ENCODE data around the gene CDC42BPB.

CDC42BPB gene

DNA sequence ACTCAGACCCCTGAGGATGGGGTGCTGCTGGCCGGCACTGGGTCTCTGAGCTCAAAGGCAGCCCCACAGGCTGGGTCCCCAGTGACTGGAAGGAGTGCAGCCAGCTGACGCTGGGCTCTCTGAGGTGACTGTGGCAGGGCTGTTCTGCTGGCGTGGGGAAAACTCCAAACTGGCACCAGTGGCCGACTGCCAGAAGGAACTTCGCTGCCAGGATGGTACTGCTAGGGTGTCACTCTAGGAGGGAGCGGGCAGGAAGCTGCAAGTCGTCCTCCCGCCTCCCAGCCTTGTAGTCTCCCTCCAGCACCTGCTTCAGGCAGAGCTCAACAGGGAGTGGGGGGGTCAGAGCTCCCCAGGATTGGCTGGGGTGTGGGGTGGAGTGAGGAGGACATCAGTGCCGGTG is 41.3 kb downstream of the CDC42BPB start:
- DNase-seq (ENCODE audit: low read depth) = no peak

DNA sequence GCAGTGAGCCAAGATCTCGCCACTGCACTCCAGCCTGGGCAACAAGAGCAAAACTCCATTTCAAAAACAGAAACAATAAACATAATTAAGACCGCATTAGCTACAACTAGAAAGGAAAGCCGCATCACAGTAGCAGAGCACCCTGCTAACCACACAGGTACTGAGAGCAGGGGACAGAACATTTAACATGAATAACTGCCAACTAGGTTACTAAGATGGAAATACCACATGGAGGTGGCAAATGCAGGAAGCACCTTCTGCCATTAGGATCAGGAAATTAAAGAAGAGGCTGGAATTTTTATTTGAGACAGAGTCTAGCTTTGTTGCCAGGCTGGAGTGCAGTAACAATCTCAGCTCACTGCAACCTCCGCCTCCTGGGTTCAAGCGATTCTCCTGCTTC is 41.9 kb downstream of the CDC42BPB start:
- no peak for DNase-seq (ENCODE audit: low read depth)

DNA sequence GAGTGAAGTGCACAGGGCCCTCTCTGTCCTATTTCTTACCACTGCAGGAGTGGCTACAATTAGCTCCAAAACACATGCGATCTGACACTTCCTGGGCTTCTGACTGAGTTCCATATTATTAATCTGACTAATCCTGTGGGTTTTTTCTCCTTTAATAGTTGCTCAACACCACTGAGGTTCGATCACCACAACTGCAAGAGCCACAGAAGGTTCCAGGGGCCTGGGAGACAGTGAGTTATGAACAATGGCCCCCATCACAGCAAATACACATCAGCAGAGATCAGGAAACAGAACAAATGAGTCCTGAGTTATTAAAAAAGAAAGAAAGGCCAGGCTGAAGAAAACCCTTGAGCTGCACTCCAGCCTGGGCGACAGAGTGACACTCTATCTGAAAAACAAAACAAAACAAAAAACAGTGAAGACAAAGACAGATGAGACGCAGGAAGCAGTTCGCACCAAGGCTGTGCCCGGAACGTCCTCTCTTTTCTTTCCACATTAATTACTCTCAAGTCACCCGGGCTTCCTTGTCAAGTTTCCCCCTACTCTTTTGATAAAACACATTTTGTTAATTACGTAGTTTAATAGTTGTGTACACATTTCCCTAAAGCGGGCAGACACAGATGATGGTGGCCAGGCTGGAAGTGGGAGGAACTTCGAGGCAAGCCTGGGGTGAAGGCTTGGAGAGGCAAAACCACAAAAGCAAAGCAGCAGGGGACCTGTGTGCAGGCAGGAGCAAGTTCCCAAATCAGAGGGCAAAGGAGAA is 42.7 kb downstream of the CDC42BPB start:
- no peak for DNase-seq (ENCODE audit: low read depth)

DNA sequence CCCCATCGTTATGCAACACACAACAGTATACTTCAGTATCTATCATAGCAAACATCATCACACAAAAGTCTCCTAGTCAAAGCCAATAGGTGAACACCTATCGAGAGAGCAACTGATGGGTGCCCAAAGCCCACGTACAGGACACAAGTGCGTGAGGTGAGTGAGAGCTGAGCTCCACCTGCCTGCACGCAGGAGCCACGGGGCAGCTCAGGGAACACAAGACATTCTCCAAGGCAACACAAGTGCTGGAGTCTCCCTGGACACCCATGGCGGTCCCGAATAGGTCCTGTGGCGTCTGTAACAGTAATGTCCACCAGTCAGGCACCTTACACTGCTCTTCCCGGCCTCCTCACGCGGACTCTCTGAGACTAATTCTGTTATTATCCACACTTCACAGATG is 44.3 kb downstream of the CDC42BPB start:
- no peak for DNase-seq (ENCODE audit: low read depth)

DNA sequence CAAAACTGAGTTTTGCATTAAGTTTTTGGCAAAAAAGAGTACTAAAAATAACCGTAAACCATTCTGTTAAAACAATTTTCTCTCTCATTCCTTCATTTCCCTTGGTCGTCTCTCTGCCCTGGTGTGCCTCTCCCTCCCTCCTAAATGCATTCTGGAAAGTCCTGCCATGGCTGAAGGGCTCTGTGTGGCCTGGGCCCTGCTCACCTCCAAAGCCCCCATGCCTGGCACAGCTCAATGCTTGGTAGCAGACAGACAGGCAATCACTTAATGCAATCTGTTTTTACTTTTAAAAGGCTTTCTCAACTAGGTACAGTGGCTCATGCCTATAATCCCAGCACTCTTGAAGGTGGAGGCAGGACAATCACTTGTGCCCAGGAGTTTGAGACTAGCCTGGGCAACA is 47.8 kb downstream of the CDC42BPB start:
- DNase-seq (ENCODE audit: low read depth) = no peak

DNA sequence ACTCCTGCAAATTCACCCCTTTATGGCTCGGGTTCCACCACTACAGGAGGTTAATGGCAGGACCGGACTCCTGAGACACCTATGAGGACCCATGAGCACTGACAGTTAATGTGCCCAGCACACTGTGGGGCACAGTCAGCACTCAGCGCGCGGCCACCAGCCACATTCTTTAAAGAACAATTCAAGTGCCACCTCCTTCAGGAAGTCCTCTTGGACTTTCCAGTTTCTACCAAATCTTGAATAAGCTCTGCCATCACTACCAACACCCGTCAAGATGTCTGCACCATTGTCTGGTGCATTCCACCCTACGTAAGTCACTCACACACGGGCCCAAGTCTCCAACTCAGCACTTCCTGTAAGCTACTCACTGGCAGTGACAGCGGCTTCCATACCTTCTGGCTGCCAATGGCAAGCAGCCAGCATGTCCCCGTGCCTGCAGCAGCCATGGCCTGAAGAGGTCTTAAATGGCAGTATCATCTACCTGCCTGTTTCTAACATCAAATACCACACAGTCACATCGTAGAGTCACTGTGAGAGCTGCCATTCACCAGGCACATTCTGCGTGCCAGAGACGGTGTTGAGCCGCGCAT is 48.5 kb downstream of the CDC42BPB start:
- DNase-seq (ENCODE audit: low read depth) = no peak

DNA sequence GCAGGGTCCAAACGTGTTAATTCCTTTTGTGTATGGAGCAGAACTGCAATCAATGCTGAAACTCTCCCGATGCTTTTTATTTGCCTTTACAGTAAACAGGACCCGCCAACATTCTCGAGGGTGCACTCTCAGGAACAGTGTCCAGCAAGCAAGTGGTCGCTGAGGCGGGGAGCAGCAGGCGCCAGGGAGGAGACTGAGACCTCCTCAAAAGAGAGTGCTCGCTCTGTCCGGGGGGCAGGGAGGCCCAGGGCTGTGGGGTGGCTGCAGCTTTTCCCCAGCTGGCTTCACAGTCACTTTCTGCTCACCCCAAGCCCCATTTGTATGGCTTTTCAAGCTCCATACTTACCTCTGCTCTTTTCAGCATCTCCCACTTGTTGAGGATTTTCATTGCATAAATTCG is 49.2 kb downstream of the CDC42BPB start:
- no peak for DNase-seq (ENCODE audit: low read depth)

DNA sequence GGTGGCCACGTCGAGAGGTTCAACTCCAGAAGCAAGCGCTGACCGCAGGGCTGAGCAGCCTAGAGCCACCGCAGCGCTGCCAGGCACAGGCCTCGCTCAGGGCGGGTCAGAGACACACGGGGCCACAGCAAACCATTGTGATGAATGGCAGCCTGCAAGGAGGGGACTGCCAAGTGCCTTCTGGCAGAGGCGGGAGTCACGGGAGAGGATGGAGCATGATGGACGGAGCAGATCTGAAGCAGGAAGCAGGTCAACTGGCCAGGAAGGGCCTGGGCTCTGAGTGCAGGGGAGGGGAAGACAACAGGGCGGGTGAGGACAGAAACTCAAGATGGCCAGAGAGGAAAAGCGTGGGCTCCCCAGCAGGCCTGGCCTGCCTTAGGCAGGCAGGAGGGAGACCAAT is 49.8 kb downstream of the CDC42BPB start:
- no peak for DNase-seq (ENCODE audit: low read depth)

DNA sequence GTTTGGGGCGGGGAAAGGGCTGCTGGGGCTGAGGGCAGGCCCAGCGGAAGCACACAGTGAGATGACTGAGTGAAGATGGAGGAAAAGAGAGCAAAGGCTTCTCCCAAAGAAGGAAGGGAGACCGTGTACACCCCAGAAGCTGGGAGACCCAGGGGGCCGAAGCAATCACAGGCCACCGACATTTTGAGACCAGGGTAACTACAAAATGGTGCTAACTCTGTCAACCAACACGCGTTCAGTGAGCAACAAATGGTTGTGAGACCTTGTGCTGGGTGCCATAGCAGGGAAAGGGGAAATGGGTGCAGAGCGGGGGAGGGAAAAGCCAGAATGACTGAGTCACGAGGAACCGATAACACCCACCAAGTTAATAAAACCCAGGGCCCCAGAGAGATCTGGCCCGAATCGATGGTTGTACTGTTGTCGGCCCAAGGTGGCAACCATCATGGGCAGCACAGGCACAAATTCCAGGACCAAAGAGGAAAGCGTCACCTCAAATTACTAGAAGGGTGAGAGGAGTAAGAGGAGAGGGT is 50.3 kb downstream of the CDC42BPB start:
- DNase-seq (ENCODE audit: low read depth) = no peak

DNA sequence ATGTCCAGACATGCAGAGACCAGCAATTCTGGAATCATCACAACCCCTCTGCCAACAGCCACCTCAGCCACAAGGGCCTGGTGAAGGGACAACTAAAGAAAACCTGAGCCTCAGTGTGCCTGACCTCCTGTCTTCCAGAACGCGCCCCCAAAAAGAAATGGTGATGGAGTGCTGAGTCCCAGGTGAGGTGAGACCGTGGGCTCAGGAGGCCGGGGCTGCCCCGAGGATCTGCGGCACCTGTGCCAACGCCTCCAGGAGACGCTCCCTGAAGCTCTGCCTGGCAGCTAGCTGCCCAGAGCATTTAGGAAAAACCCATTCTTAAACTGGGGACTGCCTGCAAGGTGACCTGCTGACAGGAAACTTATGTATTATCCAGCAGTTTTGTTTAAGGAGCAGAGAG is 51.2 kb downstream of the CDC42BPB start:
- no peak for DNase-seq (ENCODE audit: low read depth)

DNA sequence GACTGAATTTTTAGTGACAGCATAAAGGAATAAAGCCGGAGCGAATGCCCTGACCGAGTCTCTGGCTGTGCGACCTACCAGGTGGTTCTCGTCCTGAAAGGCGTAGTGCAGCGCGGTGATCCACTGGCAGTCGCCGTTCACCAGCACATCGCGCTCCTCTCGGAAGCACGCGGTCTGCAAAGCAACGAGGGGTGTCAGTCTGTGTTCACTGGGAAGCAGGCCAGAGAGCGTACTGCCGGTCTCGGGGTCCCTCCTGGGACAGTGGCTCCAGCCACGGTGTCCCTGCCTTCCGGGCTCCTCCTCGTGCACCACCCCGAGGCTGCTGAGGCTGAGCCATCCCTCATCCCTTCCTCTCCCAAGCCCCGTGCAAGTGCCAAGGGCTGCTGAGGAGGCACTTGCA is 53.5 kb downstream of the CDC42BPB start:
- no peak for DNase-seq (ENCODE audit: low read depth)

DNA sequence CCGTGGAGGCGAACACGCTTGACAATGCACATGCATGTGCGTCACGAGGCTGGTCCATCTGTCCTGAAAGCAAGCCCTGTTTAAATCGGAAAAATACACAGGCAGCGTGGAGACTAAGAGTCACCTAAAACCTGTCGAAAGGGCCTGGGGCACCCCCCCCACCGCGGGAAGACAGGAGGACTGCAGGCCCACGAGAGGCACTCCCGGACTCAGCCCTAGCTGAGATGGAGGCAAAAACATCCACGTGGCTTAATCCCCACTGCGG is 54.1 kb downstream of the CDC42BPB start:
- DNase-seq (ENCODE audit: low read depth) = no peak

DNA sequence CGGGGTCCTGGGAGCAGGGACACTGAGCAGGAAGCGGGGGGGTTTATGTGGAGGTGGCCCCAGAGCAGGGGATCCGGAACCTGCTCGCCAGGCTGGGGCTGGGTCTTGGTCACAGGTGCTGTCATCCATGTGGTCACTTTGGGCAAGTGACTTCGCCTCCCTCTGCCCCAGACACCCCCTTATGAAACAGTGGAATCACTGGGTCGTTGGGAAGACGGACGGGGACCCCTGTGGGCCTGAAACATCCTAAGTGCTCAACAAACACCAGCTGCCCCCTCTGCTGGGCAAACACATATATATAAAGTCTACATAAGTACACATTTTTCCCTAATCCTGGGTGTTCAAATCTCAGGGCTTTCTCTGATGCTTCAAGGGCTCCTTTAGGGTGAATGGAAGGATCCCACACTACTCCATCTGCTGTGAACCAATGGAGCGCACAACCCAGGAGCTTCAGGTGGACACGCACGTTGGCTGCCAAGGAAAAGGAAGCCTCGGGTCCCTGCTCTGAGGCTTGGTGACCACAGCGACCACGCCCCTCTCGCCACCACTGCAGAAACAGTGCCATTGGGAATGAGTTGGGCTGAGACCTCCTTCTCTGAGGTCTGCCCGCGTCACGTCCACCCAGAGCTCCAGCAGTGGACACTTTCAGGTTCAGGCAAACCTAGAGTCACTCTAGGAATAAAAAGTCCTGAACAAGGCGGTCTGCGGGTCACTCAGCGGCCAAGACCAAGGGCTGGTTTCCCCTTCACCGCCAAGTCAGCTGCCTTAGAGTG is 54.6 kb downstream of the CDC42BPB start:
- no peak for DNase-seq (ENCODE audit: low read depth)

DNA sequence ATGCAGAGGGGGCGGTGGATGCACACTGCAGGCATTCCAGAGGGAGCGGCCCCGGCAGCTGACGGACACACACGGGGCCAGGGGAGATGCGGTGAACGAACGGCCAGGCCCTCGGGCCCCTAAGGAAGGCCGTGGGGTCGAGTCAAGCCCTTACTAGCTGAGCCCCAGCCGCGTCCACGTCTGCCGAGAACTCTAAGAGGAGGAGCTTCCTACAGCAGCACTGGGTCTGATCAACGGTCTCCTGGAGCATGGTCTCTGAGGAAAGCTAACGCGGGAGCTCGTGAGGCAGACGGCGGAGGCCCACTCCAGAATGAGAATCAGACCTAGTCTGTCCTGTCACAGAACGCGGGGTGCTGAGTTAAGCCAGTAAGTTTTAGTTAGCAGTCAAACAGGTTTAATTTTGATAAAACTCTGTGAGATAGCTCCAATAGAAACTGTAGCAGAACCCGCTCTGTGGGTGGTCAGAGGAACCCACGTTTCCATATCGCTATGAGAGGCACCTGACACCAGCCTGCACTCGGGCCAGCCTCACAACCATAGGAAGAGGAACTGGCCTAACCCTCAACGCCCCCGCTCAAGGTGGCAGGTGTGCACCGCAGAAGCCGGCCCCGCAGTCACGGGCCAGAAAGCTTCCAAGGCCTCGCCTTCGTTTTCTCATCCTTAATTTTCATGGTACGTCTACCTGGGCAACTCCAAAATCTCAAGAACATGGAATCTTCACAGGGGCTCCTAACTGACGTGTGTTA is 55.5 kb downstream of the CDC42BPB start:
- DNase-seq (ENCODE audit: low read depth) = no peak

DNA sequence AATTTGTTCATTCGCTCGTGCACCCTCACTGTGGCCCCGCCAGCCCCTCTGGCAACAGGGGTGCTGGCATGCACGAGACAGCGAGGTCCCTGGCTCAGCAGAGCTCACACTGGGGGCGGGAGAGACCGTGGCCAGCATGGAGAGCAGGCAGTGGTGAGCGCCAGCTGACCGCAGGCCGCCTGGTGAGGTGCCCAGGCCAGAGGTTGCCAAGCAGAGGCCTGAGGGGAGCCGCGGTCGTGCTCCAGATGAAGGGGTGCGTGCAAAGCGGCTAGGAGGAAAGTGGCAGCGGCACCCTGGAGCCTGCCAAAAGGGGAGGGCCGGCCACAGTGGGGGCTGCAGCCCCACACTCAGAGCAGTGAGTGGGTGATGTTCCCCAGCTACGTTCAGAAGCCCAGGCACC is 56.1 kb downstream of the CDC42BPB start:
- DNase-seq (ENCODE audit: low read depth) = no peak

DNA sequence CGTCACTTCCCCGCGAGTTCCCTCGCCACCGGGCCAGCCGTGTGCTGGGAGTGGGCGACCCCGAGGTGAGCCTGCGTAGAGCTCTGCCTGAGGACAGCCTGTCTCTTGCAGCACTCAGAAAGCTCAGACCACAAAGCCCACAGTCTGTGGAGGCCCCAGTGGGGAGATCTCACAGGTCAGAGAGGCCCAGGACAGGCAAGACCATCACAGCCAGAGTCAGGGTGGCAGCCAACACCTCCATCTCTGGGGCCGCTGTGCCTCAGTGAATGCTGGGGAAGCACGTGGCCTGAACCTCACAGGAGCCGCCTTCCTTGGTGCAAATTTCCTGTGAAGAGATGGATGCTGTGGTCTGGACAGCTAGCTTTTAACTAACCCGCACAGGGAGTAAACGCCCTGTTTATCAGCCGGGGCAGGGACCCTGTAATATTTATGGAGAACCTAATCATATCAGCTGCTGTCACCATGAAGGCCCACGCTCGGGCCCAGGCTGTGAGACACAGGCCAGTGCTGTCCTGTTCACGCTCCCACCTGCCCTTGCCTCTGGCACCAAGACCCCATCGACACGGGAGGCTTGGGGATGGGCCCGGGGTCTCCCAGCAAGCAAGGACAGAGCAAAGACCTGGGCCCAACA is 56.9 kb downstream of the CDC42BPB start:
- DNase-seq (ENCODE audit: low read depth) = no peak

DNA sequence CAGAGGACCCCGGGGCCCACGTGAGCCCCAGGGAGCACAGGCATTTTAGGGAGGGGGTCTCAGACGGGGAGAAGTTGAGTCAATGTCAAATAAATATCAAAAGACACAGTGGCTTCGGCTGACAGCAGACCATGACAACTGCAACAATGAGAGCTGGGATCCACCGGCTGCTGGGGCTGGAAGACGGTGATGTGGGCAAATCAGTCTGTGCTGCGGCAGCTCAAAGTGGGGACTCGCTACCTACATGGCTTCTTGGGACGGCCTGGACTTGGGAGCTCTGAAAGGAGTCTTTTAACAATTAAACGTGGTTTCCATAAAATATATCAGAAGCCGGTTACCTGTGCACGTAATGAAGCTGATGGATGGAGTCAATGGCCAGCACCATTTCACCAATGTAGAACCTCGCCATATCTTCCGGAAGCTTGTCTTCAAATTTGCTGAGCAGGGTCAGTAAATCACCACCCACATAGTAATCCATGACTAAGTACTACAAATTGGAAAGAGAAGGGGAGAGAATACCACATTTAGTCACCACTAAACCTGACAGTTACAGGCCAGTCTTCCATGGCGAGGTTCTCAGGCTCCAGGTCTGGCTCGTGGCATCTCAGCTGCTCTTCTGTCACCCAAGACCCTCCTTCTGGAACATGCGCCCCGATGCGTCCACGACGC is 58.0 kb downstream of the CDC42BPB start:
- no peak for DNase-seq (ENCODE audit: low read depth)

DNA sequence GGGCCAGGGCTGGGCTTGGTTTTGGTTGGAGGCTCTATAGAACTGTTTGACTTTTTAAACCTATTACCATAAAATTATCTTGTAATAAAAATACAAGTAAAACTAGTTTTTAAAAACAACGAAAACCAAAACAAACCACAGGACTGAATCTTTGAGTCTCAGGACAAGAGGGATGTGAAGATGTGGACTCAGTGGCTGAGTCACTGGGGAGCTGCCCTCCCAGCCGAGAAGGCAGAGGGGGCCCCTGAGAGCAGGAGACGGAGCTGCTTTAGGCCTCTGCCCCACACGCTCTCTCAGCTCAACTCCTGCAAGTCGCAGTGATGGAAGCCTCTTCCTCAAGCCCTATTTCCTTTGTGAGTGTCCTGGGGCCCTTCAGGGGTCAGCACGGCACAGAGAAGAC is 59.0 kb downstream of the CDC42BPB start:
- DNase-seq (ENCODE audit: low read depth) = no peak

DNA sequence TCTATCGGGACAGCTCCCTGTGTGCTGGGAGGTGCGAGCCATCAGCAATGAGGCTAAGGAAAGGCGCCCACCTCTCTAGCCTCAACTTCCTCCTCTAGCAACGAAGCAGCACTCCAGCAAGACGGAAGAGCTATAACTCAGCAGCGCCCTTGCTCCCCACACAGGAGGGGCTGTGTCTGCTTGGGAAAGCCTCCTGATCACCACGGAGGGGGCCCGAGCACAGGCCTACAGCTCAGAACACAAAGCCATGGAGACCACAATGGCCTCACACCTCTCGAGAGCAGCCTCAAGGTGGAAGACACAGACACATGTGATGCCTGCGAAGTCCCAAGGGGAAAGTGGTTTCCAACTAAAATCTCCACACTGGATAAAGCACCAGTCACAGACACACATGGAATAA is 60.4 kb downstream of the CDC42BPB start:
- DNase-seq (ENCODE audit: low read depth) = no peak

DNA sequence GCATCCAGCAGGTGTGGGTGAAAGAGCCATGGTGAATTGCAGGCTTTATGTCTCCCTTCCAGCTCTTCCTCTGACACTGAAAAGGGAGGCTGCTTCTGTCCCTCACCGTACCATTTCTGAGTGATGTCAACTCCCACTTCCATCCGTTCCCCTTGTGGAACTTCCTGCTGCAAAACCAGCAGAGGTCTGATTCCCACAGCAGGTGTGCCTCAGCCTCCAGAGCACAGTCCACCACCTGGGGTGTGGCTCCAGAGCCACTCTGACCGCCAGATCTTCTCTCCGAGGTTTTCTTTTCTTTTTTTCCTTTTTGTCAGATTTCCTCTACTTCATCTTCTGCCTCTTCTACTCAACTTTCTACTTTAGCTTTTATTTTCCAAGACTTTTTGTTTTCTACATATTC is 62.7 kb downstream of the CDC42BPB start:
- no peak for DNase-seq (ENCODE audit: low read depth)

DNA sequence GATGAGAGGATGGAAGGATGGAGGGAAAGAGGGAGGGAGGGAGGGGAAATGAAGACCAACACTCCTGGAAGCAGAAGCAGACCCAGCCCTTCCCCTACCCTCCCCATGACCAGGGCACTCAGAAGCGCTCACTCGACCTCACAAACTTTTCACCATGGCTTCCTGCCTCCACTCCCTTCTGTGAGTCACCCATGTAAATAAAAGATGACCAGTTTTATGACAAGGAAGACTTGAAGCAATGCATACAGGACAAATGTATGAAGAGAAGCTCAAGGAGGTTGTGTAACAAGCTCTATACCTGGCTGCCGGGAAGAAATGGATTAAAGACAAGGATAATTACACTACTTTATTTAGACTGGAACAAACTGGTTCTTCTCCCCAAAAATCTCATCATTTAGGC is 63.8 kb downstream of the CDC42BPB start:
- DNase-seq (ENCODE audit: low read depth) = no peak

DNA sequence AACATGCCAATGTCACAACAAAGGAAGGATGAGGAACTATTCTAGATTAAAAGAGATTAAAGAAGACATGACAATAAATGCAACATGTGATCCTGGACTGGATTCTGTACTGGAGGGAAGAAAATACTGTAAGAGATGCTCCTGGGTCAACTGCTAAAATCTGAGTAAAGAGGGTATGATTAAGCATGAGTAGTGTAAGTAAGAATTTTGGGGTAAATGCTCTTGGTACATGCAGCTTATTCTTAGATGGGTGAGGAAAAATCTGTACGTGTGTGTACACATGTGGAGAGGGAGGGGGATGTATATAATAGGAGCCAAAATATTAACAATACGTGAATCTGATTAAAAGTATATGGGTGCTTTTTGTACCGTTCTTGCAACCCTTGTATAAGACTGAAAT is 66.0 kb downstream of the CDC42BPB start:
- no peak for DNase-seq (ENCODE audit: low read depth)
